ENCODE data around the gene DSTN.

The DSTN gene

DNA sequence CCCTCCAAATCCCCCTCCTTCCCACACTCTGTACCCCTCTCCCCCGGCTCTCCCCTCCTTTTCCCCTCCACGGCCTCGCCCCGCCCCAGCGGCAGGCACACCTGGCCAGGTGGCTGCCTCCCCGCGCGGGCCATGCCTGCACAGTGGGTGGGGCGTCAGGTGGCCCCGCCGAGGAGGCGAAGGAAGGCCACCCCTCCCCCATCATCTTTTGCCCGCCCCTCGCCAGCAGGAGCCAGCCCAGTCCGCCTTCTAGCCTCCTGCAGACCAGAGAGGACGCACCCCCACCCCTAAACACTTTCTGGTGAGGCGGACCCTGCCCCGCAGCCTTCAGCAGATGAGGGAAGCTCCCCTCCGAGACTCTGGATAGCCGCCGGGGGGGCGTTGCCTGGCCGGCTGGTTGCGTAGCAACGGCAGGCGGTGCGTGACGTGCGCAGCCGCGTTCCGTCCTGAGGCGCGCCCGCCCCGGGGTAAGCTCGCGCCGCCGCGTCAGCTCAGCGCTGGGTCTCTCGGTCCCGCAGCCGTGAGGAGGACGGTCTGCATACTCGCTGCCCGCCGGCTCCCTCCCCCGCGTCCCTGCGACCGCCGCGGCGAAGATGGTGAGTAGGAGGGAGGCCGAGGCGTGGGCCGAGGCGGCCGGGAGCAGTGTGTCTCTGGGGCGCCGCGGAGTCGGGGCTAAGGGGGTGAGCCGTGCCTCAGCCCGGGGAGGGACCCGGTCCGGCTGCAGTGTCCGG is at the start of gene DSTN:
Gene DSTN (plus strand): TSS at position 460 of the 731 bp plus-strand sequence. CDS start 134 bp downstream, at position 594.
- peak; percentile 95 for DNase-seq

DNA sequence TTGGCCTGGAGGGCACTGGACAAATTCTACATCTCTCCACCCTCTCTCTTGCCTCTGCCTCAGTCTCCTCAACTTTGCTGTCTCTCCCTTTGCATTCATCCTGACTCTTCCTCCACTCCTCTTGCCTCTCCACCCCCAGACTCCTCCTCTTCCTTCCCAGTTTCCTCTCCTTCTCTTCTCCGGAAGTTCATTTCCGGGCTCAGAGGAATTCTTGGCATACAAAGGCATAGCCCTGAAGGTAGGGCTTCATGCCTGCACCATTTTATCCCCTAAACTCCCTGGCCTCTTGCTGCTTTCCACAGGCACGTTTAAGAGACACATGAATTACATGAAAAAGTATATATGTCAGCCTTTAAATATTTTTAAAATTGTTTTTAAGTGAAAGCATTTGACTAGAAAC is 49.3 kb upstream of the DSTN start:
- no peak for DNase-seq

DNA sequence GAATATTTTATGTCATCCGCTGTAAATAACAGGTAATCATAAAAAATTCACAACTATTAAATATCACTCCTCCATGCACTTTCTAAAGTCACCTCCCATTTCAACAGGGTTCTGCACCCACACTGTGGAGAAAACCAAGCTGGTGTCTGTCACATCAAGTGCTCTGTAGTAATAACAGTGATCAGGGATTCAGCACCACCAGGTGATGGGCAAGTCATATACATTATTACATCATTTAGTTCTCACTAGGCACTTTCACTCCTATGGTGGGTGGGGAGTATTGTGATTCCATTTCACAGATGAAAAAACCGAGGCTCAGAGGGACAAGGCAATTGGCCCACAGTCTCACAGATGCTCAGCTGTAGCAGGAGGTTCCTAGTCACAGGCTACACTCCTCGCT is 47.3 kb upstream of the DSTN start:
- no peak for DNase-seq

DNA sequence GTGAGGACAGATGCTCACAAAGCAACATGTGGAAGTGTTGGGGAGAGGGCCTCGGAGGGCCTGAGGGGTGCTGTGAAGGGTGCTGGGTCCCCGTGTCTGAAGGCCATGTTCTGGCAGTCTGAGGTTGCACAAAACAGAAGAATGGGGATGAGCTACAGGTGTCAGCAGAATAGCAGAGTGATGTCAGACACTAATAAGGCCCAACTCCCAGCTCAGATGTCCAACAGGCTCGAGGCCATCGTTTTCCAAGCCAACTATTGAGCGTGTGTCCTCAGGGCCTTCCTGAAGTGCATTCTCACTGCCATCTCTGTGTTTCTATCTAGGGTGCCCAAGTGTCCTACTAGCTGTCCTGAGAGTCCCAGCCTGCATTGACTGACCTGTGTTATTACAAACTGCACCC is 46.5 kb upstream of the DSTN start:
- no peak for DNase-seq

DNA sequence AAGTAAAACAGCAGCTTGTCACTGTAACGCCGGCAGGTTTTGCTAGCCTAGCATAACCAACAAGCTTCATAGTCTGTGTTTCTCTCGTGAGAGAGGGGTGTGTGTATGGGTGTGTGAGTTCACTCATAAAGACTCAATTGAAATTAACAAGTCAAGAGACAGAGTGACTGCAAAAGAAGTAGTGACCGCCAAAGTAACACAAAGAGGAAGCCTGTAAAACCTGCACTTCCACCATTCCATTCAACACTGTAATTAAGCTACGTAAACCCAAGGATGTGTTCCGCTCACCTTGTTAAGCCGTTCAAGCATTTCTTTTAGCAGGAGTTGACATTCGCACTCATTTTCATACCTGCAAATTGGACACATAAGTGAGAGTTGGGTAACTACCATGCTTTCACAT is 45.3 kb upstream of the DSTN start:
- DNase-seq = no peak

DNA sequence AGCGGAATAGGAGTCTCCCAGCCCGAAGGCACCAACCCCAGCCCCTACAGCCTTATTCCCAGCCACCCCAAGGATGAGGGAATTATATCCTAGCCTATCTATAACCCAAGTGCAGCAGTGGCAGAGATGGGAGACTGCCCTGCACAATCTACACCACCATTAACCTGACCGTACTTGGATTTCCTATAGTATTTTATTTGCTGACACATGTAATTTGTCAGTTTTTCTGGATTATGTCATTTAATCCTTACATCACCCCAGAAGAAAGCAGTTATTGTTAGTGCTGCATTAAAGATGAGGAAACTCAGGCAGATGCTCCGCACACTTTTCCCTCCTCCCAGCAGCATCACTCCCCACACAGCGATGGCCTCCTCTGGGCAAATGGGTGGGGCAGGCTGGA is 44.7 kb upstream of the DSTN start:
- no peak for DNase-seq

DNA sequence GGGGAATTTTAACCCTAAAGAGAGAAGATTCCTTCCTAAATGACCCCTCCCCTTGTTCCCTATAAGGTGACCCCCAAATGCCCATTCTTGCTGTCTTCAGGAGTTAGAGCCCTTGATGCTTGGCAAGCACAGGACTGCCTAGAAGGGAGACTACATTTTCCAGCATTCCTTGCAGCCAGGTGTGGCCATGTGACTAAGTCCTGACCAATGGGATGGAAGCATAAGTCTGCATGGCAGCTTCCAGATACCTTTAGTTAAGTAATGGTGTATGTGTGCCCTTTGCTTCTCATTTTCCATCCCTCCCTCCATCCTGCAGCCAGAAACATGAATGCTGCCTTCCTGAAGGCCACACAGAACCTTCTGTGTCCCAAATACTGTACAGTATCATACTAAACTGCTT is 44.2 kb upstream of the DSTN start:
- DNase-seq = no peak

DNA sequence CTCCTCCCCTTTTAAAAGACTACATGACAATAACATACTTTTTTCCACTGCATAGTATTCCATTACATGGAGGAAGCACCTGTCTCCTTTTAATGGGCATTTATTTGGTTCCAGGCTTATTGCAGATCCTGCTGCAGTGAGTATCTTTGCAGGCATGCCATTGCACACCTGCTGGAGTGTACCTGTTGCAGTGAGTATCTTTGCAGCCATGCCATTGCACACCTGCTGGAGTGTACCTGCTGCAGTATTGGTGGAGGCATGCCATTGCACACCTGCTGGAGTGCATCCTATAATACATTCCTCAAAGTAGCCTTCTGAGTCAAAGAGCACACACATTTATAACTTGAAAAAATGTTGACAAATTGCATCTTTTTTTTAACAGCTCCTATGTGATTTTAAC is 40.3 kb upstream of the DSTN start:
- no peak for DNase-seq

DNA sequence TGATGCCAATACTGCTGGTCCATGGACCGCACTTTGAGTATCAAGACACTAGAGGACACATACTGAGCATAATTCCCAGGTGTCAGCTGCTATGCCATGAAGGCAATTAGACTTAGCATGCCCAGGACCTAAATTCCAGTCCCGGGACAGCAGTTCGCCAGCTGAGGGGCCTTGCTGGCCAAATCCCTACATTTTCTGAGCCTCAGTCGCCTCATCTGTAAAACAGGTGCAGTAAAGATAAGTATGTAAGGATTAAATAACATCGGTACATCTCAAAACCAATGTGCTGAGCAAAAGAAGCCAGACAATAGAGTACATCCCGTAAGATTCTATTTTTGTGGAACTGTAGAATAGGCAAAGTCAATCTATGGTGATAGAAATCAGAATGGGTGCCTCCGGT is 39.7 kb upstream of the DSTN start:
- DNase-seq = no peak

DNA sequence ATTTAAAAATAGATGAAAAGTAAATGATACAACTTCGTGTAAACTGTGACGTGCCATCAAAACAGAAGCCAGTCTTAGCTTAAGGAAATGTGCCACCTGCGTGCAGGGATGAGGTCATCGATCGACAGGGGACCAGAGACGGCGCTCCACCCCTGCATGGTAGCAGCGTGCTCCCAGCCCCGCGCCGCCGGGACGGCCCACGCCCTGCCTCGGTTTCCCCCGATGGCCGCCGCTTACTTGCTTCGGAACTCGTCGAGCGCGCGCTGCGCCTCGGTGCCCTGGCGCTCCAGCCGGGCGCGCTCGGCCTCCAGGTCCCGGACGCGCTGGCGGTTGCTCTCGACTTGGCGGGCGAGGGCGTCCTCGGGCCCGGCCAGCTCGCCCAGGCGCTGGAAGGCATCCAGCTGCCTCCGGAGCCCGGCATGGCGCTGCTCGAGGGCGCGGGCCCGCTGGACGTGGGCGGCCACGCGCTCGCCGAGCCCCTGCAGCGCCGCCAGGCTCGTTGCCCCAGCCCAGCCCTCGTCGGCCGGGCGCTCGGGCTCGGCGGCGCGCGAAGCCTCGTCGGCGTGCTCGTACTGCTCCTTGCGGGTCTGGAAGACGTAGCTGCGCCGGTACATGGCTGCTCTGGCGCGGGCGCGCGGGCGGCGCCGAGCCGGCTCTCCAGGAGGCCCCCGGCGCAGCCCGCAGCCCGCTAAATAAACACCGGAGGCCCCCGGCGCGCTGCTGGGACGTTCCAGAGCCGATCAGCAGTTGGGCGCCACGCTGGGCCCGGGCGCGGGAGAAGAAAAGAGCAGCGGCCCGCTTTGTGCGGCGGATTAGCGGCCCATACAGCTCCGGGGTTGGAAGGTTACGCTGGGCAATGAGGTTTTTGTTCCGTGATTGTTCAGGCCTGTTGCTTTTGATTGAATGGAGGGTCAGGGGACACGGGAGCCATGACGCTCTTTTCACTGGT is 38.9 kb upstream of the DSTN start, which contains the start of gene BFSP1:
Gene BFSP1 (minus strand): TSS at position 664 of the 949 bp plus-strand sequence. CDS start 50 bp downstream, at position 614.
- DNase-seq = peak; percentile 78

DNA sequence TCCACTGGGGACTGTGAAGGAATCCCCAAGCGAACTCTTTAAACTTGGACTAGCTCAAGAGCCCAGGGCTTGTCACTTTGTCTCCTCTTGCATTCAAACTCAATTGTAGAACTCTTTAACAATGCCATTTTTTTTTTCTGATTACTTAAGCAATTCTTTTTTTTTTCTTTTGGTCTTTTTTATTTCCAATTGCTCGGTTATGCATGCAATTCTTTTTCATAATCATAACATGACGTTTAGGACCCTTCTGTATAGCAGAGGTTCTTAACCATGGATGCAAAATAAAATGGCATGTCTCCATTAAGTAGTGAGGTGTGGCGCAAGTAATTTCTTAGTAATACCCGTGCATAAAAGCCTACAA is 38.2 kb upstream of the DSTN start:
- no peak for DNase-seq

DNA sequence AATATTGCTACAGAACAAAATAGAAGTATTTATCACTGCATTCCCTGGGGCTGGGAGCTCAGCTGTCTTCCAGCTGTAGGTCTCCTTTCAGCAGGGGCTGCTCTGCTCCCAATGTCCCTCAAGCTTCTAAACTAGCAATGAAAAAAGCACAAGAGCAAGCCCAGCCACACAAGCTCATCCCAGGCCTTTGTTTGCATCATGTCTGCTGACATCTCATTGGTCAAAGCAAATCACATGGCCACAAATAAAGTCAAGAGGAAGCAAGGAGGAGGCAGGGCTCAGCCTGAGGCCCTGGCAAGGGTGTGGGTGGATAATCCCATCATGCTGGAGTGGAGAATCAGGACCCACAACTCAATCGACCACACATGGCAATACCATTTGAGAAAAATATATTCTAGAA is 36.5 kb upstream of the DSTN start:
- no peak for DNase-seq

DNA sequence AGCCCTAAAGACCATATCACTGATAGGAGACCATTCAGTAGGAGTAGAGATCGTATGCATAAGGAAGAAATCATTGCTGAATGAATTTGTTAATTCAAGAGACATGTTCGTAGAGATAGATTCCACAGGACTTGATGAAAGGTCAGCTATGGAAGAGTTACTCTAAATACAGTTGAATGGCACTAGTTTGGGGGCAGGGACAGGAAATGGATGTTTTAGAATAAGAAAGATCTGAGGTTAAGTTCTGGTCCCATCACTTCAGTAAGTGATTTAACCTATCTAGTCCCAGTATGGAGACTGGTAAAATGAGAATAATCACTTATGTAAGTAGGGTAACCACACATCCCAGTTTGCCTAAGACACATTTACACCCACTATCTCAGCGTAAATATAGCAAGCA is 35.8 kb upstream of the DSTN start:
- no peak for DNase-seq

DNA sequence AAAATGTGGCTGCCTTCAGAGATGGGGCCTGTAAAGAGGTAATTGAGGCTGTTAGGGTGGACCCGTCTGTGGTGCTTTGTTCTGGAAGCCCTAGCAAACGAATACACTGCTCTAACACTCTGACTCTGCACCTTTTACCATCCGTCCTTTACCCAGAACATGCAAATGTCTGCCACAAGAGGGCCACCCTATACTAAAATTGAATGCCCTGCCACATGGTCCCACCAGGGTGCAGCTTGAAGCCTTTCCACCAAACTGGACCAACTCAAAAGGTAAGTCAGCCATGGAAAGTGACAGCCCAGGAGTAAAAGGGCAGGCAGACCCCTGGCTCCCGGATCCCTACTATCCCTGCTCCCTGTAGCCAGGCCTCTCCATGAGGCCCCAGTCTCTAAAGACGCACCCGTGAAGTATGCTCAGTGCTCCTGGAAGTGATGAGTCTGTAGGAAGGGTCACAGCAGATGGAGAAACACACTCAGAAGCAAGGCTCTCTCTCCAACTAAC is 32.9 kb upstream of the DSTN start:
- DNase-seq = peak; percentile 78

DNA sequence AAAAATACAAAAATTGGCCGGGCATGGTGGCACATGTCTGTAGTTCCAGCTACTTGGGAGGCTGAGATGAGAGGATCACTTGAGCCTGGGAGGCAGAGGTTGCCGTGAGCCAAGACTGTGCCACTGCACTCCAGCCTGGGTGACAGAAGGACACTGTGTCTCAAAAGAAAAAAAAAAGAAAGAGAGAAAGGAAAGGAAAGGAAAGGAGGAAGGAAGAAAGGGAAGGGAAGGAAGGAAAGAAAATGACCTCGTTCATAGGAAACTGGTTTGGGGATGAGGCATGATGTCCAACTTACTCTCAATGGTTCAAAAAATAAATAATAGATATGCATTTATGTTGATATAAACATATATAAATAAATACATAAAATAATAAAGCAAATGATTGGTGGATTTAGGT is 31.9 kb upstream of the DSTN start:
- DNase-seq = no peak

DNA sequence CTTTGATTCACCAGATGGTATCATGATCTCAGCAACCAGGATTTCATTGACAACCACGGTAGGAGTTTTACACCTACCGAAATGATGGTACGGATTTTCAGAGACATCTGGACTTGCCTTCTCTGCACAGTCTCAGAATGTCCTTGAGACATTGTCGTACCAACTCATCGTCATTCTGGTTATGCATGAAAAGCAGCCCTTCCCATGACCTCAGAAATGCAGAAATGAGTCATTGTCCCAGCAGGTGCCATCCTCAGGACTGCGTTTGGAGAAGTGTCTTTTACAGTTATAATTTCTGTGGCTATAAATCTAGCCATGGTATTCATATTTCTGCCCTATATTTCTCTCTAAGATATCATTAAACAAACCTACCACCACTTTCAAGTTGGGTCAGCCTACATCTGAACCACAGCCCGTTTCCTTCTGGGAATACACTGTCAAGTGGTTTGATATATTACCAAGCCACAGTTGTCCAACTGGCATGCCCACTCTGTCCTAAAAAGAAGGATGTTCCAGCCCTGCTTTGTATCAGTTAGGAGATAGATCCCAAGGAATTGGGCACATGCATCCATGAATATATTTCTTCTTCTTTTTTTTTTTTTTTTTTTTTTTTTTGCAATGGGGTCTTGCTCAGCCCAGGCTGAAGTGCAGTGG is 31.2 kb upstream of the DSTN start:
- DNase-seq = no peak

DNA sequence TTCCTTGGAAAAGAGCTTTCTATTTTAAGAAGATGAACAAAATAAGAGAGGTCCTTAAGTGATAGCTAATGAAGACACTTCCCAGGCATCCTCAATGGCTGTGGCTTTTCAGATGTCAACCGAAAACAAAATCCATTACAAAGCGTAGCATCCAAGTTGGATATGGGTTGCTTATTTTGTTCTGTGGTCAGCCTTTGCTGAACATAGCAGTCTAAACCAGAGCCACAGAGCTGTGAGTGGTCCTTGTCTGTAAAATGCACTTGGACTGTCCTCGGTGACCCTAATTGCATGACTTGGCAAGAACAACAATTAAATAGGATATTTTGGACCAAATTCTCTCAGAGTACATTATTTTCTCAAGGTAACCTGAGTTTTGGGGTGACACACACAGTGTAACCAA is 28.3 kb upstream of the DSTN start:
- DNase-seq = no peak

DNA sequence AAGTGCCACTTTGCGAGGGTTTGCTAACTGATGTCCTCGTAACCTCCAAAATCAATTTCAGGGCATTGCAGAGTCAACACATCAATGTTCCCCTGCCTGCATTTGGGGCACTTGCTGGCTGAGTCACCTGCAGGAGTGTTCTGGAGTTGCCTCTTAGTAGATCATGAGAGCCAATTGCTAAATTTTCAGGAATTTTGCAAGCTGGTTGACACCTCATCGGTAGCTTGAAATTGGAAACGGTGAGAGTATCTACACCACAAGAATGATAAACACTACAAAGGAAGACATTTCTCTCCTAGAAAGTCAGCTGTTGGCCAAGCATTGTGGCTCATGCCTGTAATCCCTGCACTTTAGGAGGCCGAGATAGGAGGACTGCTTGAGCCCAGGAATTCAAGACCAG is 27.9 kb upstream of the DSTN start:
- DNase-seq = no peak

DNA sequence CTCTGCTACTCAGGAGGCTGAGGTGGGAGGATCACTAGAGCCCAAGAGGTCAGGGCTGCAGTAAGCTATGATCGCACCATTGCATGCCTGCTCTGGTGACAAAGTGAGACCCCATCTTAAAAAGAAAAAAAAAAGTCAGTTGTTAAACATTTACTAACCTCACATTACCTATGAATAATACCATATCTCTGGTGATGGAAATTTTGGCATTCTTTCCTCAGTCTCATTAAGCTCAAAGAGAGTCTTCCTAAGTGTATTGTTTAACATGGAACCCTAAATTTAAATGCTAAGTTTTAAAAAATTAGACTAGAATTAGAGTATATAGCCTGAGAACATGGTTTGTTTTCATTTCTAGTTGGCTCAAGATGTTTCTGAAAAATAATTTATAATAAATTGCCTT is 27.4 kb upstream of the DSTN start:
- no peak for DNase-seq

DNA sequence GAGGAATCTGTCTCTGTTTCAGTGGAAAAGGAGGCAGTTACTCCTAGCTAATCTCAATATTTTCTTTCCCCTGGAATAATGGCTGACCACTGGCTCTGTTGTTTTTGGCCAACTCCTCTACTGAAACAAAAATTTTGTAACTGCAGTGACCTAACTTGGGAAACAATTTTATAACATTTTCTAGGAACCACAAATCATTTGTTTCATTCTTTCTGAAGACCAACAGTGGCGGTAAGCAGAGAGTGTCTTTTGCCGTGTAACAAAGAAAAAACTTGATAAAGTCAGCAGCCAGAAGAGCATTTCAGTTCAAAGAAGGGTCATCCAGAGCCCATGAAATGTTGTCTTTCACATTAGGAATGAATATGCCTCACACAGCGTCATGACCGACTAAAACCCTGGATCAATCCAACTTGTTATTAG is 26.9 kb upstream of the DSTN start:
- no peak for DNase-seq

DNA sequence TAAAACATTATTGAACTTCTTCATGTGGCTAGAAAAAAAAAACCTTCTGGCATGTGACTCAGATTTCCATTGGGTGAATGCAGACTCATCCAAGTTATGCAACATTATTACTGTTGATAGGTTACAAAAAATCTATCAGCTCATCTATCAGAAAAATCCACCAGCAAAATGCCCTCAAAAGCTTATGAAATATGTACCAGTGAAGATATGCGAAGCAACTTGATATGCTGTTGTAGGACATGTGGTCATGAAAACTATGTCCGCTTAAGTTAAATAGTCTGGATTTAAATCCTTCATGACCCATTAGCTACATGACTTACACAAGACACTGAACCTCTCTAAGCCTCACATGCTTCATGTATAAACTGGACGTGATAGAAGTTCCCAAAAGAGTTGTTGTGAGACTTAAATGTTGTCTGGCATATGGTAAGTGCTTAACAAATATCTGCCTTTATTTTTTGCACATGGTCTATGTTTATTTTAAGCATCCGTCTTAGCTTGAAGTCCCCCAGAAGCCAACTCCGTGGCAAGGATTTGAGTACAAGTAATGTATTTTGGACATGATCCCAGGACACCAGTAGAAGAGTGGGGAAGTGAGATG is 26.2 kb upstream of the DSTN start:
- no peak for DNase-seq

DNA sequence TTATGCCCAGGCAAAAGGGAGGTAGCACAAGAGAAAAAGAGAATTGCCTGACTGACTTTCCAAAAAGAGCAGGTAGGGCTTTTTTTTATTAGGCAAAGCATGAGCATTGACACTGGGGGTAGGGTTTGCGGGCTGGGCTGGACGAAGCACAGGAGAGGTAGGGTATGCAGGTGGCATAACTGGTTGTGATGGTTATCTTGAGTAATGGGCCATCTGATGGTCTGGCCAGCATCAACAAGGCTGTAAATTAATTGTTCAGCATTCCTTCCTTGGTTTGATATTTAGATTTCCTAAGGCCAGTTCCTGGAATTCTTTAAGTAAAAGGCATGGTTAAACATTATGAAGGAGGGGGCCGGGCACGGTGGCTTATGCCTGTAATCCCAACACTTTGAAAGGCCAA is 24.7 kb upstream of the DSTN start:
- DNase-seq = no peak

DNA sequence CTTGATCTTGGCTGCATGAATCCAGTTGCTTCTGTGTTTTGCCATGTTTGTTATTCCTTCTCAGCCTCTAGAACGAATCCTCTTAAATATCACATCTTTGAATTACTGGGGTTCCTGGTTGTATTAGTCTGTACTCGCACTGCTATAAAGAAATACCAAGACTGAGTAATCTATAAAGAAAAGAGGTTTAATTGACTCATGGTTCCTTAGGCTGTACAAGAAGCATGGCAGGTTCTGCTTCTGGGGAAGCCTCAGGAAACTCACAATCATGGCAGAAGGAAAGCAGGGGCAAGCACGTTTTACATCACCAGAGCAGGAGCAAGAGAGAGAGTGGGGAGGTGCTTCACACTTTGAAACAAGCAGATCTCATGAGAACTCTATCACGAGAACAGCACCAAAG is 20.7 kb upstream of the DSTN start:
- DNase-seq = no peak

All from activated CD8-positive, alpha-beta memory T cell treated with anti-CD3 and anti-CD28 coated beads for 24 hours (primary cell).